RWPE1 (cell line): ENCODE data around the gene LRRC32.

Source experiments
- CTCF ChIA-PET: fragments of 350-600 bp; sonication (Branson Sonifier 250); formaldehyde crosslinking; extraction: SDS; loops from one replicate; lab custom pipeline; 2021; lab: Yijun Ruan, JAX
- POLR2A ChIA-PET: fragments of 400-600 bp; formaldehyde crosslinking; extraction: SDS; loops from one replicate; lab custom pipeline; 2020; ENCODE audit warnings: antibody characterized with exemption; ENCODE audit not compliant: low non-redundant PET; lab: Yijun Ruan, JAX
- DNase-seq: peaks from one replicate; pipeline ENCODE4 v3.0.0; 2012; ENCODE audit warnings: low spot score
- H3K27ac ChIP-seq: fragments of 450-650 bp; 2 replicates; pipeline ENCODE4 v1.5.1; 2017
- TF ChIP-seq, protein P1 (sequence below): fragments of 450-650 bp; conservative IDR thresholded peaks from 2 replicates; pipeline ENCODE4 v1.5.1; 2017; ENCODE audit warnings: low read depth, mild to moderate bottlenecking

LRRC32 gene

DNA sequence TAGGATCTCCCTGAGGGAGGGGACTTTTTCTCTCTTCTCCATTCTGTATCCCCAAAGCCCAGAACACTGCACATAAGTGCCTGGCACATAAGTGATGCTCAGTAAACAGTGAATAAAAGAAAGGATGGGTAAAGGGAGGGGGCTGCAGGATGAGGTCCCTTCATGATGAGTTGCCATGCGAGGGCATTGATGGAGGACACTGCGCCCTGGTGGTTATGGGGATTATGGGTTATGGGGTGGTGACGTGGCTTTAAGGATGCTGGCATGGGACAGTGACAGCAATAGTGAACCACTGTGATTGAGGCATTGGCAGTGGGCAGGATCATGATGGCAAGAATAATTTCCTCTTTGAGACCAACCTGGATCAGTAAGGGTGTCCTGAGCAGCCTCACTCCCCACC is 43.9 kb upstream of the LRRC32 start:
- H3K27ac ChIP-seq = no peak overlapping the region
- CTCF ChIA-PET = no interaction called here
- POLR2A ChIA-PET = no interaction called here
- DNase-seq = no peak
- TF ChIP-seq, protein P1, sequence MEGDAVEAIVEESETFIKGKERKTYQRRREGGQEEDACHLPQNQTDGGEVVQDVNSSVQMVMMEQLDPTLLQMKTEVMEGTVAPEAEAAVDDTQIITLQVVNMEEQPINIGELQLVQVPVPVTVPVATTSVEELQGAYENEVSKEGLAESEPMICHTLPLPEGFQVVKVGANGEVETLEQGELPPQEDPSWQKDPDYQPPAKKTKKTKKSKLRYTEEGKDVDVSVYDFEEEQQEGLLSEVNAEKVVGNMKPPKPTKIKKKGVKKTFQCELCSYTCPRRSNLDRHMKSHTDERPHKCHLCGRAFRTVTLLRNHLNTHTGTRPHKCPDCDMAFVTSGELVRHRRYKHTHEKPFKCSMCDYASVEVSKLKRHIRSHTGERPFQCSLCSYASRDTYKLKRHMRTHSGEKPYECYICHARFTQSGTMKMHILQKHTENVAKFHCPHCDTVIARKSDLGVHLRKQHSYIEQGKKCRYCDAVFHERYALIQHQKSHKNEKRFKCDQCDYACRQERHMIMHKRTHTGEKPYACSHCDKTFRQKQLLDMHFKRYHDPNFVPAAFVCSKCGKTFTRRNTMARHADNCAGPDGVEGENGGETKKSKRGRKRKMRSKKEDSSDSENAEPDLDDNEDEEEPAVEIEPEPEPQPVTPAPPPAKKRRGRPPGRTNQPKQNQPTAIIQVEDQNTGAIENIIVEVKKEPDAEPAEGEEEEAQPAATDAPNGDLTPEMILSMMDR = no peak

DNA sequence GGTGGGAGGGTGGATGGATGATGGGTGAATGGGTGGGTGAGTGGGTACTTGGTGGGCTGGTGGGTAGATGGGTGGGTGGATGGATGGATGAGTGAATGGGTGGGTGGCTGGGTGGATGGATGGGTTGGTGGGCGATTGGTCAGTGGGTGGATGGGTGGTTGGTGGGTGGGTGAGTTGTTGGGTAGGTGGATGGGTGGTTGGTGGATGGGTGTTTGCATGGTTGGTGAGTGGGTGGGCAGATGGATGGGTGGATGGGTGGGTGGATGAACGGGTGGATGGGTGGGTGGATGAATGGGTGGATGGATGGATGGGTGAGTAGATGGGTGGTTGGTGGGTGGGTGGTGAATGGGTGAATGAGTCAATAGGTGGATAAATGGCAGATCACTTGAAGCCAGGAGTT is 43.0 kb upstream of the LRRC32 start:
- TF ChIP-seq, protein P1 = no peak
- ChIA-PET CTCF (interaction anchor here (0.7 to 1.0 kb wide), 2 partner anchors 9 to 15 kb away, joined by 3 to 4 read pairs; no protein-coding TSS in a partner anchor), POLR2A (no interaction called here)
- no peak overlapping the region for H3K27ac ChIP-seq
- DNase-seq = no peak

DNA sequence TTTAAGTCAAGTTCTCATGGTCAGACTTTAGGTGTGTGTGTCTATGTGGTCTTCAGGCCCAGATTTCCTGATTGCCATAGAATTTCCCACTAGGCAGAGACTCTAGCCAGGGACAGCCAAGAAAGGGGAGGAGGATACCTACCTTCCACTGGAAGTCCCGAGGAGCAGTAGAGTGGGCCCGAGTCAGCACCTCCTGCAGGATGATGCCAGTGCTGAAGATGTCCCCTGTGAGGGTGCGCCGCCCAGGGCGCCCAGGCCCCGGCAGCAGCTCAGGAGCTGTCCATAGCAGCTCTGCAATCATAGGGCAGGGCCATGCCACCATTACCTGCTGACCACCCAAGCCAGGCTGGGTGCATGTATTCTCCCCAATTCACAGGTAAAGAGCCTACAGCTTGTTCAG is 41.6 kb upstream of the LRRC32 start:
- no peak for DNase-seq
- H3K27ac ChIP-seq = no peak overlapping the region
- CTCF ChIA-PET = interaction anchor here (0.6 kb wide), 1 partner anchor 211 kb away, joined by 3 read pairs; no protein-coding TSS in a partner anchor
- POLR2A ChIA-PET = no interaction called here
- TF ChIP-seq, protein P1 = no peak

DNA sequence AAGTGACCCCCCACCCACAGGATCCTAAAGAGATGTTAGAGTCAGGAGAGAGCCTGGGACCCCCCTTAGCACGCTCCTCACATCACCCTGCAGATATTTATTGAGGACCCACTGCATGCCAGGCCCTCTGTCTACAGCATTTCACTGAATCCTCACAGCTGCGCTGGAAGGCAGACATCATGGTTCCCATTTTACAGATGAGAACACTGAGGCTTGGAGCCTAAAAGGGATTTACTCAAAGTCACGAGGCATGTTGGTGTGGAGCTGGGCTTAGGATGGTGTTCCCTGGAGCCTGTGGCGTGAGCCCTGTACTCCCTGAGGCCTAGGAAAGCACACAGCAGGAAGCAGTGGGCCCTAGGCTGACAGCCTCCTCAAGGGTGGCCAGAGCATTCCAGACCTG is 39.2 kb upstream of the LRRC32 start:
- POLR2A ChIA-PET = no interaction called here
- no peak for DNase-seq
- no peak overlapping the region for H3K27ac ChIP-seq
- CTCF ChIA-PET = no interaction called here
- TF ChIP-seq, protein P1 = no peak

DNA sequence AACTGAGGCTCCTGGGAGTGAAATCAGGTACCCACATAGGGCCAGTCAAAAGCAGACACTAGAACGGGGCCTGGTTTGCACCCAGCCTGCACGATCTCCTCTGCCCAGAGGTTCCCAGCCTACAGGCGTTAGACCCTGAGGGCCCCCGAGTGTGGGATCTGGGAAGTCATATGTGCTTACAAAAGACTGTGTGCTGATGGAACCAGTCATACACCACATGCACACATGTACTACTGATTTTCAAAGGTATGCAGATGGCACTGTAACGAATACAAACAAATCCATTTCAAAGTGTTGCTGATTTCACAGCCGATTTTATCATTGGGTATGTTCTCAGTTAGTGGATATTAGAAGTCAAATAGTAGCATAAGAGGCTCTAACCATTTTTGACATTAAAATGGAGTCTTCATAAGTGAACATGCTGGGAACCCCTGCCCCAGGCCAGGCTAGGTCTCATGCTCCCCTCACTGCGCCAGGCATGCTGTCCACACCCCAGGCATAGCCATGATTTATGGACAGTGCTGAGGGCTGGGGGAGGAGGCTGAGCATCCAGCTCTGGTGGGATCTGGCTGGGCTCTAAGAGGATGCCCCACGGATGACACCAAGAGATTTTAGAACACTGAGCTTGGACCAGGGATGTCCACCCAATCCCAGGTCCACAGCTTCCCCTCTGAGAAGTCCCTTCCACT is 38.6 kb upstream of the LRRC32 start:
- DNase-seq = no peak
- TF ChIP-seq, protein P1 = no peak
- ChIA-PET POLR2A (no interaction called here), CTCF (no interaction called here)
- H3K27ac ChIP-seq = no peak overlapping the region

DNA sequence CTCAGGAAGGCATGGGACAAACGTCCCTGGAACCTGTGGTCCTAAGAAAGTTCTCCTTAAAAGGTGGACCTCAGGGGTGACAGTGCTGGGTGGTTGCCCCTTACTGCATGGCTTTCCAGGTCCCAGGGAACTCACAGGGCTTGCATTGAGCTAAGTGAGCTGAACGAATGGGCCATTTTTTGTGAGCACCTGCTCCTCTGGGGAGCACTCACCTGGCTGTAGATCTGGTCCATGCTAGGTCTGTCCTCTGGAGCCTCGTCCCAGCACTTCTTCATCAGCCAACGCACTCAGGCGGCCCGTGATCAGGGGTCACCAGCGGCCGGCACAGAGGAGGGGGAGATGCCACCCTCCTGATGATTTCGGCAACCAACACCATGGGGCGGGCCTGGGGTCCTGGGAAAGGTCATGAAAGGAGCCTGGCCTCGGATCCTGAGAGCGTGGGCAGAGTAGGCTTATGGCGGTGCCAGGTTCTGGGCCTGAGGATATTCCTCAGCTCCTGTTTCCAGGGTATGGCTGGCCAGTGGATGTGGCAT is 36.8 kb upstream of the LRRC32 start:
- ChIA-PET POLR2A (no interaction called here), CTCF (no interaction called here)
- TF ChIP-seq, protein P1 = no peak
- no peak overlapping the region for H3K27ac ChIP-seq
- DNase-seq = no peak
